CD4-positive, alpha-beta T cell treated with Interleukin-1 beta for 1 hour (primary cell): ENCODE data around the gene SLC23A2.

Source experiments
- DNase-seq, 2 donors: peaks; one replicate each; pipeline ENCODE4 v3.0.0-alpha.2; 2020 to 2022

Gene SLC23A2

GRCh38 chr20:4811661-4812181 is 189.6 kb downstream of the SLC23A2 start:
- peak; percentile 69 to 75 for DNase-seq

DNA sequence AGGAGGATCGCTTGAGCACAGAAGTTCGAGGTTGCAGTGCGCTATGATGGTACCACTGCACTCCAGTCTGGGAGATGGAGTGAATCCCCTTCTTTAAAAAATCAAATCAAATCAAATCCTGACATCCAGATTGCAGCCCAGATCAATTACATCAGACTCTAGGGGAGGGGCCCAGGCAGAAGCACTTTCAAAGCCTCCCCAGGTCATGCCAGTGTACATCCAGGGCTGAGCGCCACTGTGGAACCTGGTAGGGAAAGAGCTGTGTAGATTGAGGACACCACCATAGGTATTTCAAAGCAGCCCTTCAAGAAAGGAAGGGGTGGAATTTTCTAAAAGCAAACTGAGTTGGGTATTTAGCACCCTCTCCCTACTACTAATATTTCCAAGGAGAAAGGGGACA is 190.1 kb downstream of the SLC23A2 start:
- DNase-seq = no peak

GRCh38 chr20:4810426-4811019 is 190.8 kb downstream of the SLC23A2 start:
- no peak for DNase-seq

- no peak for DNase-seq
These were observed 191.6 kb downstream of the SLC23A2 start for GRCh38 chr20:4809707-4810106.

- DNase-seq = no peak
These were observed 192.4 kb downstream of the SLC23A2 start for GRCh38 chr20:4808872-4809271.

DNA sequence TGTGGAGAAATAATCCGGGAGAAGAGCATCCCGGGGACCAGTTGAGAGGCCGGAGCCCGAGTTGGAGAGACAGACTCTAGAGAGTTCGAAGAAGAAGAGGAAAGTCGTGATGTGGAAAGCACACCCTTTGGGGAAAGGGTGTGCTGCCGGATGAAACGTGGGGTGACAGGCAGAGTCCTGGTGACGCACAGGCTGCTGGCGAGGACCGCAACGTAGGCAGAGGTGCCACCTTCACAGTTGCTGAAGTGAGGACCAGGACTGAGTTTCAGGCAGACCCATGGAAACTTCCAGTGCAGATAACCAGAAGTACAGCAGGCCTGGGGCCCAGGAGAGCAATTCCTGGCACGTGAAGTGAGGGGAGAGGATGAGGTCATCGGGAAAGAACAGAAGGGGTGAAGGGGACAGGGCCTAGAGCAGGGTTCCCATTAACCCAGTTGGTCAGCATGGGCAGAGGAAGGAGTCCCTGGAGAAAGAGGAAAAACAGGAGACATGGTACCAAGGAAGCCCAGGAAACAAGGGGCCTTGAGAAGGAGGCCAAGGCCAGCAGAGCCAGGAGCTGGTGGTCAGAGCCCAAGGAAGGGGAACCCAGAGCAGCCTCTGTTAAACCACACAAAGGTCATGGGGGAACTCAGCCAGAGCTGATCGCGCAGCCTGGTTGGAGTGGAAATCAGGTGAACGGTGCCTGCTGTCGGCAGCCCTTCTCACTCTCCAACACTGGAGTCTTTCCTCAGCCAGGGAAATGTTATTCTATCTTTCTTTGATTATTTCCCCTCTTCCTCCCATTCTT is 195.5 kb downstream of the SLC23A2 start:
- no peak for DNase-seq

DNA sequence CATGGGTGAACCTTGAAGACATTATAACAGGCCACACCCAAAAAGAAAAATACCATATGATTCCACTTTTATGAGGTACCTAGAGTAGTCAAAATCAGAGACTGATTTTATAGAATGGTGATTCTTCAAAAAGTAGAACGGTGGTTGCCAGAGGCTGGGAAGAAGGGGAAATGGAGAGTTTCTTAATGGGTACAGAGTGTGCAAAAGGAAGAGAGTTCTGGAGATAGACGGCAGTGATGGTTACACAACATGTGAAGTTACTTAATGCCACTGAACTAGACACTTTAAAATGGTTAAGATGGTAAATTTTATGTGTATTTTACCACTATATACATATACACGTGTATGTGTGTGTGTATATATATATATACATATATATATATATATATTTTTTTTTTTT is 198.8 kb downstream of the SLC23A2 start:
- no peak for DNase-seq
